NCI-H2107 (cell line): ENCODE data around the gene SKIC2.
"Not testable (repeated sequence)": the region's sequence is repeated elsewhere in the genome, so short reads cannot be mapped to it uniquely, and the experiment has no call there.

ENCODE experiments used
- DNase-seq: peaks from one replicate; lab custom pipeline; 2025; lab: John Stamatoyannopoulos, UW

SKIC2 gene

GRCh38 chr6:31969712-31970603 lies 11.0 kb downstream of the SKIC2 start:
- no peak for DNase-seq

GRCh38 chr6:31970604-31971271 lies 11.8 kb downstream of the SKIC2 start:
- DNase-seq = peak; percentile 41

GRCh38 chr6:31971279-31971992 lies 12.5 kb downstream of the SKIC2 start:
- DNase-seq = no peak

- peak; percentile 81 for DNase-seq
Observed at GRCh38 chr6:31971993-31972708, 13.2 kb downstream of the SKIC2 start, which contains the start of gene DXO. Gene DXO (minus strand): TSS chr6:31972138. CDS start chr6:31971675, 463 bp downstream.

- DNase-seq = no peak
Observed at GRCh38 chr6:31972709-31973350, 13.9 kb downstream of the SKIC2 start.

- DNase-seq = not testable (repeated sequence)
Observed at GRCh38 chr6:31976065-31976464, 17.1 kb downstream of the SKIC2 start.

- DNase-seq = no peak
Observed at GRCh38 chr6:31977816-31978431, 18.9 kb downstream of the SKIC2 start.

GRCh38 chr6:31978831-31979230 lies 19.9 kb downstream of the SKIC2 start:
- DNase-seq = no peak

GRCh38 chr6:31979238-31979898 lies 20.4 kb downstream of the SKIC2 start:
- DNase-seq = no peak

- DNase-seq = not testable (repeated sequence)
Observed at GRCh38 chr6:31980195-31980876, 21.4 kb downstream of the SKIC2 start.

GRCh38 chr6:31980998-31981397 lies 22.0 kb downstream of the SKIC2 start:
- DNase-seq = not testable (repeated sequence)

GRCh38 chr6:31981744-31982143 lies 22.8 kb downstream of the SKIC2 start, which contains the start of gene C4A:
Gene C4A (plus strand): TSS chr6:31982057. CDS start chr6:31982108, 51 bp downstream.
- DNase-seq = not testable (repeated sequence)

- DNase-seq = not testable (repeated sequence)
Observed at GRCh38 chr6:31989363-31989762, 30.4 kb downstream of the SKIC2 start.

- not testable (repeated sequence) for DNase-seq
Observed at GRCh38 chr6:31994421-31994820, 35.4 kb downstream of the SKIC2 start.

- DNase-seq = not testable (repeated sequence)
Observed at GRCh38 chr6:31996385-31996784, 37.4 kb downstream of the SKIC2 start.

- DNase-seq = not testable (repeated sequence)
Observed at GRCh38 chr6:32002546-32003268, 43.7 kb downstream of the SKIC2 start.

GRCh38 chr6:32003301-32003700 lies 44.3 kb downstream of the SKIC2 start:
- not testable (repeated sequence) for DNase-seq

GRCh38 chr6:32004393-32004792 lies 45.4 kb downstream of the SKIC2 start:
- DNase-seq = not testable (repeated sequence)
